Kidney (tissue), 14 donors: Measurements from ENCODE around the gene FLRT1. TPM values are rescaled to one million over a fixed set of nuclear protein-coding genes. Genes with fewer than 3 reads are reported as not detected.

ENCODE experiments used
- DNase-seq, 5 donors: peaks; one replicate each; pipeline ENCODE4 v3.0.0-alpha.2; 2013 to 2020
- FAIRE-seq: peaks from 2 replicates; lab custom pipeline; 2012; peaks lifted over from hg19 to GRCh38; lab: Jason Lieb, UNC
- H3K27ac ChIP-seq, 2 donors: one replicate each; pipeline ENCODE4 v1.7.0; 2013; ENCODE audit warnings: low read depth in 2 of 2, low read length in 2 of 2, inconsistent platforms in 1 of 2
- H3K27me3 ChIP-seq: one replicate; pipeline ENCODE4 v1.7.1; 2013; ENCODE audit warnings: low read length, inconsistent platforms; ENCODE audit not compliant: control insufficient read depth, insufficient read depth
- H3K36me3 ChIP-seq, 3 donors: one replicate each; pipeline versions ENCODE4 v1.7.0 to v1.7.1; 2013; ENCODE audit warnings: low read length in 3 of 3, control low read depth in 1 of 3, inconsistent platforms in 1 of 3; ENCODE audit not compliant: insufficient read depth in 3 of 3, control insufficient read depth in 2 of 3
- H3K4me1 ChIP-seq, 3 donors: one replicate each; pipeline versions ENCODE4 v1.7.0 to v1.7.1; 2013; ENCODE audit warnings: low read length in 3 of 3, inconsistent platforms in 1 of 3, low read depth in 1 of 3; ENCODE audit not compliant: control insufficient read depth in 2 of 3, insufficient read depth in 2 of 3
- H3K4me3 ChIP-seq, 3 donors: one replicate each; pipeline versions ENCODE4 v1.7.0 to v1.8.1; 2013; ENCODE audit warnings: low read length in 3 of 3, control low read depth in 1 of 3, inconsistent platforms in 1 of 3
- H3K9ac ChIP-seq, 3 donors: one replicate each; pipeline versions ENCODE4 v1.7.0 to v1.7.1; 2013; ENCODE audit warnings: low read length in 3 of 3, control low read depth in 1 of 3, inconsistent platforms in 1 of 3
- H3K9me3 ChIP-seq, 3 donors: one replicate each; pipeline versions ENCODE4 v1.7.0 to v1.7.1; 2013; ENCODE audit warnings: low read length in 3 of 3, control low read depth in 1 of 3, inconsistent platforms in 1 of 3; ENCODE audit not compliant: control insufficient read depth in 2 of 3, insufficient read depth in 1 of 3
- intact Hi-C: fragments of 100-400 bp; cut with DNase I; formaldehyde crosslinking; loops from one replicate; pipeline ENCODE4 v1.11.1; 2022
- polyA plus RNA-seq: library from polyadenylated mRNA; stranded (reverse); fragments of 350-450 nt; fragmentation: Illumina TruSeq; extraction: RNeasy Lipid Tissue Mini Kit (QIAGEN cat#74804); gene quantifications from one replicate; pipeline ENCODE4 v1.2.3, GENCODE V29; 2014; ENCODE audit warnings: low read depth, low replicate concordance; ENCODE audit not compliant: insufficient read depth
- total RNA-seq: library from RNA; stranded (reverse); fragmentation: NEBNext Ultra II Directional; extraction: Animal tissue kit (Norgen Biotek cat#: 25700); gene quantifications from one replicate; pipeline ENCODE4 v1.2.1, GENCODE V29; 2021
- TF ChIP-seq, protein P1 (sequence below): IDR thresholded peaks from 3 replicates; pipeline ENCODE4 v1.5.1; 2012; ENCODE audit warnings: mild to moderate bottlenecking, moderate library complexity, borderline replicate concordance; ENCODE audit not compliant: insufficient read depth; ENCODE audit errors: extremely low read depth
- donor health status: control.
- donor health status: control.
- donor health status: control.
- donor health status: control.
- donor health status: control.
- donor health status: DM: yes; HTN: yes; CAD: no.
- donor health status: Normal renal cell carcinoma (clear cell type).

FLRT1 gene
- total and polyA plus RNA-seq, 2 donors from 2014 or later, result 0.66 to 1.5 TPM

DNA sequence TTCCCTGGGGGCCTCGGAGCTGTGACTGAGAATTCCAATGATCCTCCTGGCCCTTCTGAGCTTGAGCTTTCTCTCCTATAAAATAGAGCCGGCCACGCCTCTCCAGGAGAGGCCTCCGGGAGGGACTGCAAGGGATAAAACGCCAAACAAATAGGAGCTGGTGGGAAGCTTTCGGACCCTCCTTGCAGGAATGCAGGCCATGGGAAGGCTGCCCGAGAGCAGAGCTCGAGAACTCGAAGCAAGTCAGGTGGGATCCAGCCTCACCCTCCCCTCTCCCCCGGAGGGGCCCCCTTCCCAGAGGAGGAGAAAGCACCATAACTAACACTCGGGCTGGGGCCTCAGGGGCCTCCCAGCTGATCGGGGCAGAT lies 34.6 kb downstream of the FLRT1 start:
- FAIRE-seq, result no peak

DNA sequence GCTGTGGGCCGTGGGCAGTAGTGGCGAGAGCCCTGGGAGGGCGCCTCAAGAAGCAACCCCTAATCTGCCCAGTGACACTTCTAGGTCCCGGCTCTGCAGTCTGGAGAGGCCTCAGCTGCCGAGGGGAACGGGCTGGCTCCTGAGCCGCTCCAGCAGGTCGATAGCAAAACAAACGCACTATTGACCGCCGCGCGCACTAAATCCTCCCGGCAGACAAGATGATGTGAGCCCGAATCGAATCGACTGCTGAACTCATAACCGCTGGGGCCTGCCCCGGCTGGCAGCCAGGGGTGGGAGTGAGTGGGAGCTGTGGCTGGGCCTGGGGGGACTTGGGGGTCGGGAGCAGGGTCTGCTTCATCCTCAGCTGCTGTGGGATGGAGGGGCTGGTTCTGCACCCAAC lies 36.1 kb downstream of the FLRT1 start:
- Histone ChIP-seq H3K4me1 (no peaks in the 10 kb centered on the region), H3K9ac (no peak overlapping the region), H3K9me3 (no peaks in the 10 kb centered on the region), H3K36me3 (no peaks in the 10 kb centered on the region), H3K27ac (no peak overlapping the region), H3K27me3 (peaks cover 2% of the 10 kb centered on the region), H3K4me3 (no peak overlapping the region)
- peak in 2 of 5 donors; percentile 43 to 47 for DNase-seq
- intact Hi-C loops, result no loop called here
- FAIRE-seq, result no peak
- TF ChIP-seq, protein P1, sequence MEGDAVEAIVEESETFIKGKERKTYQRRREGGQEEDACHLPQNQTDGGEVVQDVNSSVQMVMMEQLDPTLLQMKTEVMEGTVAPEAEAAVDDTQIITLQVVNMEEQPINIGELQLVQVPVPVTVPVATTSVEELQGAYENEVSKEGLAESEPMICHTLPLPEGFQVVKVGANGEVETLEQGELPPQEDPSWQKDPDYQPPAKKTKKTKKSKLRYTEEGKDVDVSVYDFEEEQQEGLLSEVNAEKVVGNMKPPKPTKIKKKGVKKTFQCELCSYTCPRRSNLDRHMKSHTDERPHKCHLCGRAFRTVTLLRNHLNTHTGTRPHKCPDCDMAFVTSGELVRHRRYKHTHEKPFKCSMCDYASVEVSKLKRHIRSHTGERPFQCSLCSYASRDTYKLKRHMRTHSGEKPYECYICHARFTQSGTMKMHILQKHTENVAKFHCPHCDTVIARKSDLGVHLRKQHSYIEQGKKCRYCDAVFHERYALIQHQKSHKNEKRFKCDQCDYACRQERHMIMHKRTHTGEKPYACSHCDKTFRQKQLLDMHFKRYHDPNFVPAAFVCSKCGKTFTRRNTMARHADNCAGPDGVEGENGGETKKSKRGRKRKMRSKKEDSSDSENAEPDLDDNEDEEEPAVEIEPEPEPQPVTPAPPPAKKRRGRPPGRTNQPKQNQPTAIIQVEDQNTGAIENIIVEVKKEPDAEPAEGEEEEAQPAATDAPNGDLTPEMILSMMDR, result no peak

More for the DNA sequence above, 34.6 kb downstream of the FLRT1 start:
- Histone ChIP-seq H3K27ac (peak overlapping the region in 1 of 2 donors; percentile 22), H3K9ac (no peak overlapping the region), H3K36me3 (no peaks in the 10 kb centered on the region), H3K4me3 (no peak overlapping the region), H3K4me1 (no peaks in the 10 kb centered on the region), H3K27me3 (peaks cover 2% of the 10 kb centered on the region), H3K9me3 (no peaks in the 10 kb centered on the region)
- TF ChIP-seq, protein P1, result no peak
- intact Hi-C loops, result no loop called here
- peak in 4 of 5 donors; percentile 69 to 74 (median 72) for DNase-seq

DNA sequence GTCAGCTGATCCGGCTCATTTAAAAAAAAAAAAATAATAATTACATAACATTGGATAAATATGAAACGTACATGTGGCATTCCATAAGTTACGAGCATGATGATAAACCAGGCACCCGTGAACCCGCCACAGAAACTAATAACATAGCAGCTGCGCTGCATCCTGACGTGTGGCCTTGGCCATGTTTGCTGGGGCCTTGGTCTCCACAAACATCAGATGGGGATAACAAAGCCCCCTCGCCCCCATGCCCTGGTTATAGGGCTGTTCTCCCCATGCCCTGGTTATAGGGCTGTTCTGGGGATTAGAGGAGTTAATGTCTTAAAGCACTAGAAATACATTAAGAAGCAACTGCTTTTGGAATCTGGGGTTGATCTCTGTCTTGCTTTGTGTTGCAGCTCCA lies 36.7 kb downstream of the FLRT1 start:
- H3K4me1 ChIP-seq, result no peaks in the 10 kb centered on the region
- H3K4me3 ChIP-seq, result no peak overlapping the region
- intact Hi-C loops, result no loop called here
- no peaks in the 10 kb centered on the region for H3K36me3 ChIP-seq
- peak overlapping the region in 1 of 3 donors; percentile 19 for H3K9ac ChIP-seq
- FAIRE-seq, result no peak
- TF ChIP-seq, protein P1, result no peak
- no peak overlapping the region for H3K27ac ChIP-seq
- no peak for DNase-seq
- H3K9me3 ChIP-seq, result no peaks in the 10 kb centered on the region
- H3K27me3 ChIP-seq, result peaks cover 2% of the 10 kb centered on the region

DNA sequence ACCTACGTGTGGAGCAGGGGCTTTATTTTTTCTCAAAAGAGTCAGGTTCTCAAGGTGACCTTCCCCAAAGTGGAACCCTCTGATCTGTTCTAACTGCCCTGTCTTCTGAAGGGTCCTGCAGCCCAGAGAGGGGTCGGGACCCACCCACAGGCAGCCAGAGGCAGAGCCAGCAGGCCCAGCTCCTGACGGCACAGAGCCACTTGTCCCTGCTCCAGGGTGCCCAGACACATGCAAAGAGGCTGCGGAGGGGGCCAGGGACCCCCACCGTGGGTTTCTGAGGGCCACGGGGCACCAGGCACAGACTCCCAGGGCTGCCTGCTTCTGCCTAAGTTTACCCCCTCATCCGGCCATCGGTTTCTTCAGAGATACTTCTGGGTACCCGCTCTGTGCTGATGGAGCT lies 37.1 kb downstream of the FLRT1 start:
- Histone ChIP-seq H3K9me3 (no peaks in the 10 kb centered on the region), H3K4me3 (no peak overlapping the region), H3K9ac (peak overlapping the region in 1 of 3 donors; percentile 19), H3K27ac (peak overlapping the region in 1 of 2 donors; percentile 13), H3K4me1 (no peaks in the 10 kb centered on the region), H3K27me3 (peaks cover 2% of the 10 kb centered on the region), H3K36me3 (no peaks in the 10 kb centered on the region)
- FAIRE-seq (no peak), DNase-seq (no peak)
- intact Hi-C loops, result no loop called here
- TF ChIP-seq, protein P1, result no peak
